Suprapubic skin (tissue), 4 donors: ENCODE data around the gene TMEM150A. TPM values are rescaled to one million over a fixed set of nuclear protein-coding genes. Genes with fewer than 3 reads are reported as not detected.

Experiments
- DNase-seq, 2 donors: peaks; one replicate each; pipeline ENCODE4 v3.0.0-alpha.2; 2019; ENCODE audit warnings: low spot score in 2 of 2
- H3K27ac ChIP-seq: fragments of 200-600 bp; sonication (generic); one replicate; pipeline ENCODE4 v1.5.1; 2019
- H3K27me3 ChIP-seq: fragments of 200-600 bp; sonication (generic); one replicate; pipeline ENCODE4 v1.5.1; 2019
- H3K36me3 ChIP-seq: fragments of 200-600 bp; sonication (generic); one replicate; pipeline ENCODE4 v1.5.1; 2019
- H3K4me1 ChIP-seq: fragments of 200-600 bp; sonication (generic); one replicate; pipeline ENCODE4 v1.5.1; 2019
- H3K4me3 ChIP-seq: fragments of 200-600 bp; sonication (generic); one replicate; pipeline ENCODE4 v1.5.1; 2019; ENCODE audit warnings: mild to moderate bottlenecking
- H3K9me3 ChIP-seq: fragments of 200-600 bp; sonication (generic); one replicate; pipeline ENCODE4 v1.5.1; 2019
- EP300 ChIP-seq: sonication (generic); formaldehyde crosslinking; IDR thresholded peaks from one replicate; pipeline ENCODE4 v1.6.1; 2017; ENCODE audit warnings: antibody characterized with exemption
- POLR2A ChIP-seq, 2 donors: fragments of 450-650 bp; IDR thresholded peaks; one replicate each; pipeline ENCODE4 v1.6.1; 2017; ENCODE audit warnings: antibody characterized with exemption in 2 of 2, mild to moderate bottlenecking in 2 of 2, moderate library complexity in 2 of 2
- POLR2AphosphoS5 ChIP-seq, 3 donors: sonication (generic); formaldehyde crosslinking; IDR thresholded peaks; one replicate each; pipeline ENCODE4 v1.6.1; 2017; ENCODE audit warnings: antibody characterized with exemption in 3 of 3
- WGBS: methylation state at CpG from one replicate; pipeline ENCODE4 v1.1.5; 2018; 5-methylcytosine and 5-hydroxymethylcytosine counted together
- total RNA-seq, 4 donors: library from RNA; depleted of rRNA; stranded (reverse); fragments of >200 nt; gene quantifications; one replicate each; pipeline ENCODE4 v1.1.0, GENCODE V29; 2016
- TF ChIP-seq, protein P1 (sequence below), 2 donors: fragments of 200-600 bp in 1 of 2; fragments of 450-650 bp in 1 of 2; sonication (generic) in 1 of 2; IDR thresholded peaks; one replicate each; pipeline ENCODE4 v1.5.1; 2016 to 2019; ENCODE audit warnings: antibody characterized with exemption in 2 of 2, mild to moderate bottlenecking in 1 of 2, moderate library complexity in 1 of 2

TMEM150A gene
- total RNA-seq, 4 donors from 2014 or later: 13.1 to 15.0 (median 14.1) TPM

DNA sequence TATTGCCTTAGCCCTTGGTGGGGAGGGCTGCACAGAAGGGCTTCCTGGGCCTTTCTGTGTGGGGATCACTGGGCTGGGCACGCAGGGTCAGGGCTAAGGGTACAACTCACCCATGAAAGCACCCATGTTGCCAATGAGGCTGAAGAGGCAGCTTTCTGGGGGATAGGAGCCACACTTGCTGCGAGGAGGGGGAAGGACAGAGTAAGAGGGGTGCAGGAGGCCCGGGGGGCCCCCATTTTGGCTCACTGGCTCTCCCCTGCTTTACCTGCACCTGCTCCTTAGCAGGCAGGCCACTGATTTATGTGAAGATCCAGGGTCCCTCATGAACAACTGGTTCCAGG, 2.3 kb downstream of the TMEM150A start:
- WGBS: 86% methylated on average over 2 of the region's 3 CpGs
- H3K27me3 ChIP-seq: no peaks in the 10 kb centered on the region
- DNase-seq: no peak
- no peak for TF ChIP-seq EP300
- TF ChIP-seq POLR2A (IDR thresholded peaks at IDR 0.05): no peak
- TF ChIP-seq, protein P1, sequence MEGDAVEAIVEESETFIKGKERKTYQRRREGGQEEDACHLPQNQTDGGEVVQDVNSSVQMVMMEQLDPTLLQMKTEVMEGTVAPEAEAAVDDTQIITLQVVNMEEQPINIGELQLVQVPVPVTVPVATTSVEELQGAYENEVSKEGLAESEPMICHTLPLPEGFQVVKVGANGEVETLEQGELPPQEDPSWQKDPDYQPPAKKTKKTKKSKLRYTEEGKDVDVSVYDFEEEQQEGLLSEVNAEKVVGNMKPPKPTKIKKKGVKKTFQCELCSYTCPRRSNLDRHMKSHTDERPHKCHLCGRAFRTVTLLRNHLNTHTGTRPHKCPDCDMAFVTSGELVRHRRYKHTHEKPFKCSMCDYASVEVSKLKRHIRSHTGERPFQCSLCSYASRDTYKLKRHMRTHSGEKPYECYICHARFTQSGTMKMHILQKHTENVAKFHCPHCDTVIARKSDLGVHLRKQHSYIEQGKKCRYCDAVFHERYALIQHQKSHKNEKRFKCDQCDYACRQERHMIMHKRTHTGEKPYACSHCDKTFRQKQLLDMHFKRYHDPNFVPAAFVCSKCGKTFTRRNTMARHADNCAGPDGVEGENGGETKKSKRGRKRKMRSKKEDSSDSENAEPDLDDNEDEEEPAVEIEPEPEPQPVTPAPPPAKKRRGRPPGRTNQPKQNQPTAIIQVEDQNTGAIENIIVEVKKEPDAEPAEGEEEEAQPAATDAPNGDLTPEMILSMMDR (IDR thresholded peaks at IDR 0.05): no peak
- no peak for TF ChIP-seq POLR2AphosphoS5 (IDR thresholded peaks at IDR 0.05)
- H3K36me3 ChIP-seq: peaks cover 35% of the 10 kb centered on the region
- H3K4me3 ChIP-seq: no peak overlapping the region
- H3K27ac ChIP-seq: no peak overlapping the region
- H3K4me1 ChIP-seq: peaks cover 51% of the 10 kb centered on the region
- H3K9me3 ChIP-seq: no peaks in the 10 kb centered on the region

DNA sequence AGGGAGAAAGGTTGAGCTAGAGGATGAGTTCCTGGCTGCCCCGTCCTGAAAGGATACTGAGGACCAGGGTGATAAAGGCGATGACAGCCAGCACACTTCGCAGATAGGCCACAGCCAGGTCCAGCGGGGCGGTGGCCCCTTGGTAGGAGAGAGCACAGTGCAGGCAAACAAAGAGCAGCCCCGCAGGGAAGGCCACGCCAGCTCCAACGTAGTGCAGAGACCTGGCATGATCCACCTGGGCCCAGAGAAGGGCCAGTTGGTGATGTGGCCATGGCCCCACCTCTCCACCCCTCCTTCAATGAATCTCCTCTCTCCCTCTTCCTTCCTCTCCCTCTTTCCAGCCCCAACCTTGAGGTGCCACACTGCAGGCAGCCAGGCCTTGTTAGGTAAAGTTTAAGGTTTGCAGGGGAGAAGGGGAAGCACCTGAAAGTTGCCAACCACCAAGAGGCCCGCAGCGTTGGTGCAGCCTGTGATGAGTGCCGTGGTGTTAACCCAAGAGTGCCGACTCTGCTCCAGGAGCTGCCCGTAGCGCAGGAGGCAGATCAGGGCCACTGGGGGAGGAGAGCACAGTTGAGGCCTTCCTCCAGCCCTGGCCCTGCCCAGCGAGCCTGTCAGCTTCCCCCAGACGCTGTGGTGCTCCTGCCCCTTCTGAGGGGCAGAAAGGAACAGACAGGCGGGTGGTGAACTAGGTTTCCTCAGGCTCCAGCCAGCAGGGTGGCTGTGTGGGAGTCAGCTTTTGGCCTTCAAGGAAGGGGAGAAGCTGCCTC, 2.8 kb downstream of the TMEM150A start:
- Histone ChIP-seq H3K4me1 (peaks cover 50% of the 10 kb centered on the region), H3K36me3 (peaks cover 35% of the 10 kb centered on the region), H3K27ac (no peak overlapping the region), H3K4me3 (no peak overlapping the region), H3K9me3 (no peaks in the 10 kb centered on the region), H3K27me3 (no peaks in the 10 kb centered on the region)
- TF ChIP-seq POLR2AphosphoS5 (IDR thresholded peaks at IDR 0.05) (no peak), EP300 (no peak), POLR2A (IDR thresholded peaks at IDR 0.05) (no peak)
- TF ChIP-seq, protein P1 (IDR thresholded peaks at IDR 0.05): no peak
- no peak for DNase-seq
- 71% methylated on average over 10 of the region's 17 CpGs for WGBS

DNA sequence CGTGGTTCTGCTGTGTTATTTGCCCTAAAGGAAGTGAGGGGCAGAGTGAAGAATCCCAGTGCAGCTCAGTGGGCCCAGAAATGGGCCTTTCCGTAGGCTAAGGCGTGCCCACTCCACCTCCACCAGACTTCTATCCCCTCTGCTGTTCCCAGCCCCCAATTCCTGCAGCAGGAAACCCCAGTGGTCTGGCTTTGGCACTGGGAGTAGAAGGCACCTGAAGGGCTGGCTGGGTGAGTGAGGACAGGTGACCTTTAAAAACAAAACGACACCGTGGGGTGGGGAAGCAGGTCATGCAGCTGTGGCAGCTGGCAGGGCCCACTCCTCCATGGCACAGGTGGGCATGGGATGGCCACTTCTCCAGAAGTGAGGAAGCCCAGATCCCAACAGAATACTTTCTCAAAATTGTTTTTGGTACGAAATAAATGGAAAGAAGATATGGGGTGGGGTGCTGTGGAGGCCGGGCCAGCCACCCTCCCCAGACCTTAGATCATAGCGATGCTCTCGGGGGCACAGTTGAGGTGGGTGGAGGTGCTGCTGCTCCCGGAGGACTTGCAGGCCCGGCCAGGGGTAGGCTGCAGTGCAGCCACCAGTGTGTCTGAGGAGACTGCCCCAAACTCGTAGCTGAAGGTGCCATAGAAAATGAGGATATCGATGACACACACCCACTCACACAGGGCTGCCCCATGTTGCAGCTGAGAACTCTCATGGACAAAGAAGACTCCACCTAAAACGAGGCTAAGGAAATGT, 3.7 kb downstream of the TMEM150A start:
- DNase-seq: no peak
- Histone ChIP-seq H3K27me3 (no peaks in the 10 kb centered on the region), H3K9me3 (no peaks in the 10 kb centered on the region), H3K36me3 (peaks cover 35% of the 10 kb centered on the region), H3K27ac (no peak overlapping the region), H3K4me3 (no peak overlapping the region), H3K4me1 (peaks cover 46% of the 10 kb centered on the region)
- WGBS: 80% methylated on average over 14 of the region's 14 CpGs
- TF ChIP-seq POLR2A (IDR thresholded peaks at IDR 0.05): no peak
- TF ChIP-seq, protein P1 (IDR thresholded peaks at IDR 0.05): no peak
- TF ChIP-seq POLR2AphosphoS5 (IDR thresholded peaks at IDR 0.05): no peak
- TF ChIP-seq EP300: no peak

DNA sequence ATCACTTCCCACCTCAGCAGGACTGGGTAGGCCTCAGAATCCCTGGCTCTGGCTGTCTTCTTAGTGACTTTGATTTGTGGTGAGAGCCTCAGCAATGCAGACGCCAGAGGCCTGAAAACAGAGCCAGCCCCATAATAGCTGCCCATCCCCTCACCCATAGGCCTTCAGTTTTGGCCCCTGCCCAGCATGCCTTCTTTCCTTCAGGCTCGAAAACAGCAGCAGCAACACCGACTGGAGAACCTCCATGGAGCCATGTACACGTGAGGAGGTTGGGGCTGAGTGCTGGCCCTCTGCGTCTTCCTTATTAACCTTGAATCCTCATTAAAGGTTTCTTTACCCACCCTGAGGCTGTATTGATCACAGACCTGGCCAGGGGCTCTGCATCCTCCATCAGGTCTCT, 5.3 kb downstream of the TMEM150A start:
- Histone ChIP-seq H3K27me3 (no peaks in the 10 kb centered on the region), H3K4me3 (no peak overlapping the region), H3K4me1 (peaks cover 43% of the 10 kb centered on the region), H3K27ac (no peak overlapping the region), H3K36me3 (peaks cover 35% of the 10 kb centered on the region), H3K9me3 (no peaks in the 10 kb centered on the region)
- 83% methylated on average over 5 of the region's 5 CpGs for WGBS
- TF ChIP-seq, protein P1 (IDR thresholded peaks at IDR 0.05): no peak
- no peak for TF ChIP-seq POLR2A (IDR thresholded peaks at IDR 0.05)
- TF ChIP-seq POLR2AphosphoS5 (IDR thresholded peaks at IDR 0.05): no peak
- TF ChIP-seq EP300: no peak
- DNase-seq: no peak

DNA sequence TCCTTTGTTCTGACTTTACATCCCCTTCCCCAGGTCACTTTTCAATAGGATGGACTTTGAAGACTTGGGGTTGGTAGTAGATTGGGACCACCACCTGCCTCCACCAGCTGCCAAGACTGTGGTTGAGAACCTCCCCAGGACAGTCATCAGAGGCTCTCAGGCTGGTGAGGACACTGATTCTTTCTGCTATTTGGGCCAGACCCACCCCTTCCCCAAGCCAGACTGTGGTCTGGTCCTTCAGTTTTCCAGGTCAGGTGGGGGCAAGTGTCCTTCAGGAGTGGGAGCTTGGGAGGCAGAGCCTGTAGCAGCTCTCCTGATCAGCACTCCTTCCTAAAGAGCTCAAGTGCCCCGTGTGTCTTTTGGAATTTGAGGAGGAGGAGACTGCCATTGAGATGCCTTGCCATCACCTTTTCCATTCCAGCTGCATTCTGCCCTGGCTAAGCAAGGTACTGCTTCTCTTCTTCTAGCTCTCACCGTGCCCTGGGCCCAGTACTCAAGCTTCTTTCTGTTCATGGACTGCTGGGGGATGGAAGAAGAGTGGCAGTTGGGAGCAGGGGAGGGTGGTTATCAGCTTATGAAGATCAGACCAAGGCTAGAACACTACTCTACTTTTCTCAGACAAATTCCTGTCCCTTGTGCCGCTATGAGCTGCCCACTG, 5.9 kb downstream of the TMEM150A start:
- no peak for TF ChIP-seq POLR2A (IDR thresholded peaks at IDR 0.05)
- TF ChIP-seq, protein P1 (IDR thresholded peaks at IDR 0.05): no peak
- TF ChIP-seq POLR2AphosphoS5 (IDR thresholded peaks at IDR 0.05): no peak
- no peak for TF ChIP-seq EP300
- no peaks in the 10 kb centered on the region for H3K9me3 ChIP-seq
- 83% methylated on average over 3 of the region's 3 CpGs for WGBS
- no peaks in the 10 kb centered on the region for H3K27me3 ChIP-seq
- no peak for DNase-seq
- H3K36me3 ChIP-seq: peaks cover 35% of the 10 kb centered on the region
- peak overlapping the region; percentile 83 for H3K27ac ChIP-seq
- H3K4me1 ChIP-seq: peaks cover 43% of the 10 kb centered on the region
- peak overlapping the region; percentile 61 for H3K4me3 ChIP-seq
